Stomach (tissue), 9 donors: ENCODE results near the gene CEBPZ. TPM values are rescaled to one million over a fixed set of nuclear protein-coding genes. Genes with fewer than 3 reads are reported as not detected.

Experiments used
- DNase-seq, 2 donors: peaks; one replicate each; pipeline versions ENCODE4 v3.0.0 to v3.0.0-alpha.2; 2013 to 2019
- H3K27ac ChIP-seq, 5 donors: fragments of 200-600 bp in 4 of 5; sonication (generic) in 4 of 5; one replicate each; pipeline ENCODE4 v1.5.1; 2013 to 2019; ENCODE audit warnings: mild to moderate bottlenecking in 1 of 5, moderate library complexity in 1 of 5
- H3K27me3 ChIP-seq, 3 donors: fragments of 200-600 bp; sonication (generic); one replicate each; pipeline ENCODE4 v1.5.1; 2017 to 2019; ENCODE audit warnings: mixed run types in 1 of 3
- H3K36me3 ChIP-seq, 4 donors: fragments of 200-600 bp; sonication (generic); 1 replicate in 3 of 4; 2 replicates in 1 of 4; pipeline ENCODE4 v1.5.1; 2016 to 2019
- H3K4me1 ChIP-seq, 4 donors: fragments of 200-600 bp; sonication (generic); one replicate each; pipeline ENCODE4 v1.5.1; 2016 to 2019
- H3K4me3 ChIP-seq, 4 donors: fragments of 200-600 bp; sonication (generic) in 3 of 4; one replicate each; pipeline ENCODE4 v1.5.1; 2016 to 2019; ENCODE audit warnings: mild to moderate bottlenecking in 1 of 4
- H3K9me3 ChIP-seq, 4 donors: fragments of 200-600 bp; sonication (generic); one replicate each; pipeline ENCODE4 v1.5.1; 2016 to 2019
- CTCF ChIP-seq, 7 experiments: fragments of 450-650 bp in 4 of 7; fragments of 200-600 bp in 3 of 7; sonication (generic) in 3 of 7; IDR thresholded peaks; one replicate each; pipeline ENCODE4 v1.5.1; 2016 to 2019; ENCODE audit warnings: antibody characterized with exemption in 7 of 7, control low read depth in 2 of 7, mild to moderate bottlenecking in 1 of 7
- EP300 ChIP-seq: sonication (generic); formaldehyde crosslinking; IDR thresholded peaks from one replicate; pipeline ENCODE4 v1.6.1; 2017; ENCODE audit warnings: antibody characterized with exemption
- POLR2A ChIP-seq, 4 donors: fragments of 450-650 bp; IDR thresholded peaks; one replicate each; pipeline ENCODE4 v1.6.1; 2016; ENCODE audit warnings: antibody characterized with exemption in 4 of 4, control low read depth in 2 of 4, mild to moderate bottlenecking in 1 of 4, moderate library complexity in 1 of 4
- POLR2AphosphoS5 ChIP-seq, 3 donors: sonication (generic); formaldehyde crosslinking; IDR thresholded peaks; one replicate each; pipeline ENCODE4 v1.6.1; 2016; ENCODE audit warnings: antibody characterized with exemption in 3 of 3
- WGBS, 5 donors: extraction: QIAGEN DNeasy Blood & Tissue Kit in 3 of 5; methylation state at CpG; one replicate each; pipeline versions ENCODE4 v1.1.5 to v1.1.7; 2013 to 2018; 5-methylcytosine and 5-hydroxymethylcytosine counted together
- intact Hi-C: fragments of 100-400 bp; cut with DNase I; formaldehyde crosslinking; loops from one replicate; pipeline ENCODE4 v1.15.1; 2023; ENCODE audit warnings: low total_unique reads
- polyA plus RNA-seq, 3 donors: library from polyadenylated mRNA; stranded (reverse); fragments of 200-250 nt; gene quantifications; one replicate each; pipeline ENCODE4 v1.2.3, GENCODE V29; 2013
- total RNA-seq, 5 donors: library from RNA; depleted of rRNA; stranded (reverse); fragments of >200 nt; gene quantifications; one replicate each; pipeline versions ENCODE4 v1.1.0 to v1.2.3, GENCODE V29; 2014 to 2016
- donor health status: healthy with polysubstance abuse.
- donor health status: Bipolar disorder and iron deficiency.
- donor health status: healthy.

CEBPZ gene
- total and polyA plus RNA-seq, 8 donors: 18.7 to 59.4 (median 48.2) TPM

- Histone ChIP-seq H3K4me1 (peaks cover 0 to 3% (median 0%) of the 10 kb centered on the region in 4 donors), H3K27ac (no peak overlapping the region), H3K9me3 (no peaks in the 10 kb centered on the region), H3K27me3 (no peaks in the 10 kb centered on the region), H3K4me3 (no peak overlapping the region), H3K36me3 (peaks cover 45 to 99% (median 95%) of the 10 kb centered on the region in 4 donors)
- no peak for DNase-seq
- TF ChIP-seq POLR2A (IDR thresholded peaks at IDR 0.05) (no peak), CTCF (IDR thresholded peaks at IDR 0.05) (no peak), EP300 (no peak), POLR2AphosphoS5 (IDR thresholded peaks at IDR 0.05) (no peak)
- WGBS, 5 donors: 65 to 76% (median 69%) methylated on average over 5 of the region's 5 CpGs
- intact Hi-C loops: no loop called here
These were observed 19.7 kb upstream of the CEBPZ start for GRCh38 chr2:37250869-37251740.

DNA sequence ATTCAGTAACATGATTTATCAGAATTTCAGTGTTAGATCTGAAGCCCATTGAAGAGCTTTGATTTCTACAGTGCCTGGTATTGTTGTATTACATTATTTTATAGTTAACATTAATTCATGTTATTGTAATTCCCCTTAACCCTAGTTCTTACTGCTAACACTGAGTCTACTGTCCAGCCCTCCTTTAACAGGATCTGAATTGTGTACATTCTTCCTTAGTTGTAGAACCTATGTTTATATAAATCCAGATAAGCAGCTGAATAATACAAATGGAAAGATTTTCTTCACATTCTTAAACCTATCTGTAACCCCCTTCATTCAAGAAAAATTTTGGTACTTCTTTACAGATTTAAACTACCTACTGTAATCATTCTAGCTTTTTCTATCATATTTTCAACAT, 14.8 kb upstream of the CEBPZ start:
- Histone ChIP-seq H3K4me3 (no peak overlapping the region), H3K27me3 (no peaks in the 10 kb centered on the region), H3K9me3 (no peaks in the 10 kb centered on the region), H3K4me1 (peaks cover 0 to 3% (median 0%) of the 10 kb centered on the region in 4 donors), H3K36me3 (peaks cover 26 to 98% (median 93%) of the 10 kb centered on the region in 4 donors), H3K27ac (no peak overlapping the region)
- DNase-seq: no peak
- intact Hi-C loops: no loop called here
- TF ChIP-seq POLR2A (IDR thresholded peaks at IDR 0.05) (no peak), POLR2AphosphoS5 (IDR thresholded peaks at IDR 0.05) (no peak), CTCF (IDR thresholded peaks at IDR 0.05) (no peak), EP300 (no peak)

GRCh38 chr2:37244755-37245154, 13.4 kb upstream of the CEBPZ start:
- no peak for DNase-seq
- Histone ChIP-seq H3K4me3 (no peak overlapping the region), H3K27ac (no peak overlapping the region), H3K27me3 (no peaks in the 10 kb centered on the region), H3K36me3 (peaks cover 26 to 96% (median 94%) of the 10 kb centered on the region in 4 donors), H3K4me1 (no peaks in the 10 kb centered on the region), H3K9me3 (no peaks in the 10 kb centered on the region)
- intact Hi-C loops: no loop called here
- 88 to 97% (median 96%) methylated on average over 3 of the region's 3 CpGs for WGBS, 5 donors
- TF ChIP-seq EP300: no peak
- TF ChIP-seq POLR2AphosphoS5 (IDR thresholded peaks at IDR 0.05): no peak
- TF ChIP-seq CTCF (IDR thresholded peaks at IDR 0.05): no peak
- TF ChIP-seq POLR2A (IDR thresholded peaks at IDR 0.05): no peak

DNA sequence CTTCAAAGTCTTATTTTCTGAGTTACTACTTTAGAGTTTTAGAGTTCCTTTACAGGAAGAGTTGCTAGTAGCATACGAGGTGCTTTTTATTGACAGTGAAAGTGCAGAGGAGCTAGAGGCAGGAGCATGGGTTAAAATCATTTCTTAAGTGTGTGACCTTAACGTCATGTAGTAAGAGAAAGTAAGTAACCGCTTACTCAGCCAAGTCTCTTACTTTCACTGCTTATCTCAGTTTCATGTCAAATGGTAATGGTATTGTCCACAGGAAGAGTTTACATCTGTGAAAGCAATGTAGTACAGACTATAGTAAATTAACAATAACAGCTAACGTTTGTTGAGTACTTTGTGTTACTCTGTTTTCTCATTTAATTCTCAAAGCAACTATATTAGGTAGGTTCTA, 12.6 kb upstream of the CEBPZ start:
- DNase-seq: no peak
- no peak for TF ChIP-seq CTCF (IDR thresholded peaks at IDR 0.05)
- no peak for TF ChIP-seq POLR2A (IDR thresholded peaks at IDR 0.05)
- TF ChIP-seq EP300: no peak
- no peak for TF ChIP-seq POLR2AphosphoS5 (IDR thresholded peaks at IDR 0.05)
- no peak overlapping the region for H3K4me3 ChIP-seq
- intact Hi-C loops: no loop called here
- H3K27me3 ChIP-seq: no peaks in the 10 kb centered on the region
- H3K9me3 ChIP-seq: no peaks in the 10 kb centered on the region
- WGBS, 5 donors: 28 to 50% (median 34%) methylated on average over 4 of the region's 4 CpGs
- no peaks in the 10 kb centered on the region for H3K4me1 ChIP-seq
- no peak overlapping the region for H3K27ac ChIP-seq
- H3K36me3 ChIP-seq: peaks cover 26 to 96% (median 94%) of the 10 kb centered on the region in 4 donors
